Measurements from ENCODE around the gene SLC2A1. TPM values are rescaled to one million over a fixed set of nuclear protein-coding genes. Genes with fewer than 3 reads are reported as not detected.
A peak's percentile ranks its signal among the peaks of the same experiment; 100 is the strongest.

SLC2A1 gene
- total and polyA plus RNA-seq, 2 of the 13 experiments (the other 11 are each of a cell fraction or from before 2014, with no cell fraction given), result 125 to 423 TPM

DNA sequence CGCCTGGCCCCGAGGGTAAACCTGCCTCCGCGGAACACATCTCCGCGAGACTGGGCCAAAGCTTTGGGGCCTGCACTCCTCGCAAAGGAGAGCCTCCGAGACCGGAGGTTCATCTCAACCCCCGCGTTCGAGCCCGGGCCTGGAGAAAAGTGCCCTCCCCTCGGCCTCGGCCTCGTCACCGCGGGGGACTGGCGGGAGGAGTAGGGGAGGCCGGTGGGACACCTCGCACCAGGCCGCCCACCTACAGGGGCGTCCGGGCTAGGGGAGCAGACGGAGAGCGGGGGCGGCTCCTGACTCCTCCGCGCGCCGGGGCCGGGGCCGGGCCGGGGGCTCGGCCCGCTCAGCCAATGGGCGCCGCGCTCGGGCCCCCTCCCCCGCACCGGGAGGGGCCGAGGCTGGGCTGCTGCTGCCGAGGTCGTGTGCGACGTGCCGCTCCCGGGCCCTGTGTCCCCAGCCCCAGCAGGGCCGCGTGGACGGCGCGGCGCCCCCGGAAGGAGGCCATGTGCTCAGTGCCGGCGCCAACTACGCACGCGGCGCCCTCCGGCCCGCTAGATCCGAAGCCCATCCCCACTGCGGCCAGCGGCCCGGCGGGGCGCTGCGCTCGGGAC, 684 bp downstream of the SLC2A1 start (continued):
- TF ChIP-seq, protein P1, sequence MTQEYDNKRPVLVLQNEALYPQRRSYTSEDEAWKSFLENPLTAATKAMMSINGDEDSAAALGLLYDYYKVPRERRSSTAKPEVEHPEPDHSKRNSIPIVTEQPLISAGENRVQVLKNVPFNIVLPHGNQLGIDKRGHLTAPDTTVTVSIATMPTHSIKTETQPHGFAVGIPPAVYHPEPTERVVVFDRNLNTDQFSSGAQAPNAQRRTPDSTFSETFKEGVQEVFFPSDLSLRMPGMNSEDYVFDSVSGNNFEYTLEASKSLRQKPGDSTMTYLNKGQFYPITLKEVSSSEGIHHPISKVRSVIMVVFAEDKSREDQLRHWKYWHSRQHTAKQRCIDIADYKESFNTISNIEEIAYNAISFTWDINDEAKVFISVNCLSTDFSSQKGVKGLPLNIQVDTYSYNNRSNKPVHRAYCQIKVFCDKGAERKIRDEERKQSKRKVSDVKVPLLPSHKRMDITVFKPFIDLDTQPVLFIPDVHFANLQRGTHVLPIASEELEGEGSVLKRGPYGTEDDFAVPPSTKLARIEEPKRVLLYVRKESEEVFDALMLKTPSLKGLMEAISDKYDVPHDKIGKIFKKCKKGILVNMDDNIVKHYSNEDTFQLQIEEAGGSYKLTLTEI (CRISPR knock-in tag; conservative IDR thresholded peaks at IDR 0.05), result no peak
- no peak for TF ChIP-seq FOSL2 (CRISPR knock-in tag; IDR thresholded peaks at IDR 0.05)
- no peak for TF ChIP-seq FLYWCH1 (CRISPR knock-in tag; IDR thresholded peaks at IDR 0.05)
- no peak for TF ChIP-seq ARID2 (CRISPR knock-in tag; IDR thresholded peaks at IDR 0.05; ENCODE audit: borderline replicate concordance)
- TF ChIP-seq TEAD2 (CRISPR knock-in tag; IDR thresholded peaks at IDR 0.05), result no peak
- TF ChIP-seq, protein P2, sequence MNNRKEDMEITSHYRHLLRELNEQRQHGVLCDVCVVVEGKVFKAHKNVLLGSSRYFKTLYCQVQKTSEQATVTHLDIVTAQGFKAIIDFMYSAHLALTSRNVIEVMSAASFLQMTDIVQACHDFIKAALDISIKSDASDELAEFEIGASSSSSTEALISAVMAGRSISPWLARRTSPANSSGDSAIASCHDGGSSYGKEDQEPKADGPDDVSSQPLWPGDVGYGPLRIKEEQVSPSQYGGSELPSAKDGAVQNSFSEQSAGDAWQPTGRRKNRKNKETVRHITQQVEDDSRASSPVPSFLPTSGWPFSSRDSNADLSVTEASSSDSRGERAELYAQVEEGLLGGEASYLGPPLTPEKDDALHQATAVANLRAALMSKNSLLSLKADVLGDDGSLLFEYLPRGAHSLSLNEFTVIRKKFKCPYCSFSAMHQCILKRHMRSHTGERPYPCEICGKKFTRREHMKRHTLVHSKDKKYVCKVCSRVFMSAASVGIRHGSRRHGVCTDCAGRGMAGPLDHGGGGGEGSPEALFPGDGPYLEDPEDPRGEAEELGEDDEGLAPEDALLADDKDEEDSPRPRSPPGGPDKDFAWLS (CRISPR knock-in tag; IDR thresholded peaks at IDR 0.05; ENCODE audit: borderline replicate concordance), result no peak
- TF ChIP-seq, protein P3, sequence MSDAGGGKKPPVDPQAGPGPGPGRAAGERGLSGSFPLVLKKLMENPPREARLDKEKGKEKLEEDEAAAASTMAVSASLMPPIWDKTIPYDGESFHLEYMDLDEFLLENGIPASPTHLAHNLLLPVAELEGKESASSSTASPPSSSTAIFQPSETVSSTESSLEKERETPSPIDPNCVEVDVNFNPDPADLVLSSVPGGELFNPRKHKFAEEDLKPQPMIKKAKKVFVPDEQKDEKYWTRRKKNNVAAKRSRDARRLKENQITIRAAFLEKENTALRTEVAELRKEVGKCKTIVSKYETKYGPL (CRISPR knock-in tag; IDR thresholded peaks at IDR 0.05), result no peak
- TF ChIP-seq ZNF430 (CRISPR knock-in tag; IDR thresholded peaks at IDR 0.05), result no peak
- TF ChIP-seq ZNF7 (CRISPR knock-in tag; IDR thresholded peaks at IDR 0.05), result no peak
- no peak for TF ChIP-seq KDM4B (CRISPR knock-in tag; IDR thresholded peaks at IDR 0.05)
- TF ChIP-seq PHF20 (CRISPR knock-in tag; IDR thresholded peaks at IDR 0.05), result no peak
- TF ChIP-seq, protein P4, sequence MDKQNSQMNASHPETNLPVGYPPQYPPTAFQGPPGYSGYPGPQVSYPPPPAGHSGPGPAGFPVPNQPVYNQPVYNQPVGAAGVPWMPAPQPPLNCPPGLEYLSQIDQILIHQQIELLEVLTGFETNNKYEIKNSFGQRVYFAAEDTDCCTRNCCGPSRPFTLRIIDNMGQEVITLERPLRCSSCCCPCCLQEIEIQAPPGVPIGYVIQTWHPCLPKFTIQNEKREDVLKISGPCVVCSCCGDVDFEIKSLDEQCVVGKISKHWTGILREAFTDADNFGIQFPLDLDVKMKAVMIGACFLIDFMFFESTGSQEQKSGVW (CRISPR knock-in tag; IDR thresholded peaks at IDR 0.05; ENCODE audit: borderline replicate concordance), result no peak
- TF ChIP-seq ZNF263 (CRISPR knock-in tag; IDR thresholded peaks at IDR 0.05), result 0 out of 2 replicates have a peak, but pooled peaks have one; percentile 52
- TF ChIP-seq, protein P5, sequence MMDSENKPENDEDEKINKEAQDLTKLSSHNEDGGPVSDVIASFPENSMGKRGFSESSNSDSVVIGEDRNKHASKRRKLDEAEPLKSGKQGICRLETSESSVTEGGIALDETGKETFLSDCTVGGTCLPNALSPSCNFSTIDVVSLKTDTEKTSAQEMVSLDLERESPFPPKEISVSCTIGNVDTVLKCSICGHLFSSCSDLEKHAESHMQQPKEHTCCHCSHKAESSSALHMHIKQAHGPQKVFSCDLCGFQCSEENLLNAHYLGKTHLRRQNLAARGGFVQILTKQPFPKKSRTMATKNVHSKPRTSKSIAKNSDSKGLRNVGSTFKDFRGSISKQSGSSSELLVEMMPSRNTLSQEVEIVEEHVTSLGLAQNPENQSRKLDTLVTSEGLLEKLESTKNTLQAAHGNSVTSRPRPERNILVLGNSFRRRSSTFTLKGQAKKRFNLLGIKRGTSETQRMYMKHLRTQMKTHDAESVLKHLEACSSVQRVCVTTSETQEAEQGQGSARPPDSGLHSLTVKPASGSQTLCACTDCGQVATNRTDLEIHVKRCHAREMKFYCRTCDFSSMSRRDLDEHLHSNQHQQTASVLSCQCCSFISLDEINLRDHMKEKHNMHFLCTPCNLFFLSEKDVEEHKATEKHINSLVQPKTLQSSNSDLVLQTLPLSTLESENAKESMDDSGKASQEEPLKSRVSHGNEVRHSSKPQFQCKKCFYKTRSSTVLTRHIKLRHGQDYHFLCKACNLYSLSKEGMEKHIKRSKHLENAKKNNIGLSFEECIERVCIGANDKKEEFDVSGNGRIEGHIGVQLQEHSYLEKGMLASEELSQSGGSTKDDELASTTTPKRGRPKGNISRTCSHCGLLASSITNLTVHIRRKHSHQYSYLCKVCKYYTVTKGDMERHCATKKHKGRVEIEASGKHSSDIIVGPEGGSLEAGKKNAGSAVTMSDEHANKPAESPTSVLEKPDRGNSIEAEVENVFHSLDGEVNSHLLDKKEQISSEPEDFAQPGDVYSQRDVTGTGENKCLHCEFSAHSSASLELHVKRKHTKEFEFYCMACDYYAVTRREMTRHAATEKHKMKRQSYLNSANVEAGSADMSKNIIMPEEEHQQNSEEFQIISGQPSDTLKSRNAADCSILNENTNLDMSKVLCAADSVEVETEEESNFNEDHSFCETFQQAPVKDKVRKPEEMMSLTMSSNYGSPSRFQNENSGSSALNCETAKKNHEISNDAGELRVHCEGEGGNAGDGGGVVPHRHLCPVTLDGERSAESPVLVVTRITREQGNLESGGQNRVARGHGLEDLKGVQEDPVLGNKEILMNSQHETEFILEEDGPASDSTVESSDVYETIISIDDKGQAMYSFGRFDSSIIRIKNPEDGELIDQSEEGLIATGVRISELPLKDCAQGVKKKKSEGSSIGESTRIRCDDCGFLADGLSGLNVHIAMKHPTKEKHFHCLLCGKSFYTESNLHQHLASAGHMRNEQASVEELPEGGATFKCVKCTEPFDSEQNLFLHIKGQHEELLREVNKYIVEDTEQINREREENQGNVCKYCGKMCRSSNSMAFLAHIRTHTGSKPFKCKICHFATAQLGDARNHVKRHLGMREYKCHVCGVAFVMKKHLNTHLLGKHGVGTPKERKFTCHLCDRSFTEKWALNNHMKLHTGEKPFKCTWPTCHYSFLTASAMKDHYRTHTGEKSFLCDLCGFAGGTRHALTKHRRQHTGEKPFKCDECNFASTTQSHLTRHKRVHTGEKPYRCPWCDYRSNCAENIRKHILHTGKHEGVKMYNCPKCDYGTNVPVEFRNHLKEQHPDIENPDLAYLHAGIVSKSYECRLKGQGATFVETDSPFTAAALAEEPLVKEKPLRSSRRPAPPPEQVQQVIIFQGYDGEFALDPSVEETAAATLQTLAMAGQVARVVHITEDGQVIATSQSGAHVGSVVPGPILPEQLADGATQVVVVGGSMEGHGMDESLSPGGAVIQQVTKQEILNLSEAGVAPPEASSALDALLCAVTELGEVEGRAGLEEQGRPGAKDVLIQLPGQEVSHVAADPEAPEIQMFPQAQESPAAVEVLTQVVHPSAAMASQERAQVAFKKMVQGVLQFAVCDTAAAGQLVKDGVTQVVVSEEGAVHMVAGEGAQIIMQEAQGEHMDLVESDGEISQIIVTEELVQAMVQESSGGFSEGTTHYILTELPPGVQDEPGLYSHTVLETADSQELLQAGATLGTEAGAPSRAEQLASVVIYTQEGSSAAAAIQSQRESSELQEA (CRISPR knock-in tag; IDR thresholded peaks at IDR 0.05; ENCODE audit: not compliant biosample characterization), result no peak
- TF ChIP-seq ZNF784 (CRISPR knock-in tag; IDR thresholded peaks at IDR 0.05; ENCODE audit: borderline replicate concordance), result peak; percentile 37; the same call in 1 of the 2 replicates
